ENCODE data around the gene CALCOCO2. TPM values are rescaled to one million over a fixed set of nuclear protein-coding genes. Genes with fewer than 3 reads are reported as not detected.
A peak's percentile ranks its signal among the peaks of the same experiment; 100 is the strongest.

The CALCOCO2 gene
- total and polyA plus RNA-seq, 2 of the 13 experiments (the other 11 are each of a cell fraction or from before 2014, with no cell fraction given) = 72.9 to 111 TPM

GRCh38 chr17:48873696-48874443, 43.0 kb downstream of the CALCOCO2 start:
- CTCF ChIA-PET (ENCODE audit: low intra/inter-chr PET ratio, low total read pairs) = no interaction called here
- ATAC-seq = no peak
- intact Hi-C loops (cut with micrococcal nuclease; ENCODE audit: unreplicated experiment) = no loop called here

More at GRCh38 chr17:48873696-48874443, 43.0 kb downstream of the CALCOCO2 start:
- Histone ChIP-seq H3K4me3 (replicated peaks in 1 of 3; ENCODE audit: insufficient read depth in 1 of 3, low read depth in 2 of 3, low read length in 3 of 3) (no peak overlapping the region), H3K27ac (ENCODE audit: extremely low read length, insufficient read depth, low read length) (peak overlapping the region; percentile 17), H3K79me2 (ENCODE audit: insufficient read depth, low read length) (no peaks in the 10 kb centered on the region), H4K20me1 (ENCODE audit: insufficient read depth, low read length) (no peaks in the 10 kb centered on the region), H3K36me3 (replicated peaks in 1 of 2; ENCODE audit: control insufficient read depth in 1 of 2, insufficient read depth in 2 of 2, low read length in 2 of 2) (no peaks in the 10 kb centered on the region), H3K9ac (ENCODE audit: insufficient read depth, low read depth, low read length) (no peak overlapping the region), H3K27me3 (ENCODE audit: control insufficient read depth in 1 of 2, insufficient read depth in 2 of 2, low read length in 2 of 2) (no peaks in the 10 kb centered on the region), H3K9me3 (ENCODE audit: low read length) (no peaks in the 10 kb centered on the region), H2AFZ (ENCODE audit: low read length) (no peak overlapping the region), H3K4me1 (ENCODE audit: insufficient read depth, low read length) (peaks cover 74% of the 10 kb centered on the region), H3K4me2 (ENCODE audit: low read depth, low read length) (no peak overlapping the region)
- FAIRE-seq = no peak
- TF ChIP-seq PCBP2 (optimal IDR thresholded peaks at IDR 0.05; ENCODE audit: low read depth, low read length, poor library complexity, severe bottlenecking) = peak; percentile 15
- no peak for TF ChIP-seq CREB3 (CRISPR knock-in tag; IDR thresholded peaks at IDR 0.05)
- DNase-seq (ENCODE audit: low spot score) = no peak
- POLR2A ChIA-PET = interaction anchor here (1.1 to 4.4 kb wide), 3 partner anchors 11 to 78 kb away, joined by 3 to 34 read pairs (median 4); partner anchors contain the start of gene ATP5MC1
- BruUV-seq (replicated peaks) = no TSS peak
- WGBS (ENCODE audit: low lambda C conversion rate) = 82% methylated on average over 5 of the region's 5 CpGs
- in situ Hi-C loops (cut with HindIII; ENCODE audit: extremely low pct_ligation_motif_present, low pct_unique_long_range_greater_than_20kb) = no loop called here
